Heart left ventricle (tissue), 16 donors: ENCODE data around the gene KLRF2. TPM values are rescaled to one million over a fixed set of nuclear protein-coding genes. Genes with fewer than 3 reads are reported as not detected.

Experiments
- ATAC-seq, 4 donors: fragments of 200-7000 bp; cut with Tn5 transposase; one replicate each; pipeline ENCODE4 v1.9.1; 2020 to 2022; ENCODE audit warnings: moderate library complexity in 4 of 4, mild to moderate bottlenecking in 3 of 4, moderate number of reproducible peaks in 1 of 4
- DNase-seq, 5 donors: peaks; one replicate each; pipeline ENCODE4 v3.0.0-alpha.2; 2020
- H3K27ac ChIP-seq, 12 donors: fragments of 200-600 bp; sonication (generic) in 4 of 12; one replicate each; pipeline versions ENCODE4 v1.5.0 to v1.8.0; 2016 to 2022; ENCODE audit warnings: mild to moderate bottlenecking in 2 of 12
- H3K27me3 ChIP-seq, 9 donors: fragments of 200-600 bp; sonication (generic) in 2 of 9; one replicate each; pipeline versions ENCODE4 v1.5.1 to v1.8.0; 2016 to 2022; ENCODE audit warnings: mild to moderate bottlenecking in 3 of 9
- H3K36me3 ChIP-seq, 9 donors: fragments of 200-600 bp; sonication (generic) in 2 of 9; one replicate each; pipeline versions ENCODE4 v1.5.0 to v1.8.0; 2018 to 2022; ENCODE audit warnings: mild to moderate bottlenecking in 2 of 9
- H3K4me1 ChIP-seq, 12 donors: fragments of 200-600 bp; sonication (generic) in 4 of 12; one replicate each; pipeline versions ENCODE4 v1.5.0 to v1.8.0; 2016 to 2022; ENCODE audit warnings: mild to moderate bottlenecking in 3 of 12
- H3K4me3 ChIP-seq, 12 donors: fragments of 200-600 bp; sonication (generic) in 4 of 12; one replicate each; pipeline versions ENCODE4 v1.5.0 to v1.8.0; 2017 to 2022; ENCODE audit warnings: mild to moderate bottlenecking in 9 of 12, moderate library complexity in 4 of 12
- H3K9me3 ChIP-seq, 12 donors: fragments of 200-600 bp; sonication (generic) in 4 of 12; one replicate each; pipeline versions ENCODE4 v1.5.0 to v1.8.0; 2016 to 2022; ENCODE audit warnings: mild to moderate bottlenecking in 1 of 12
- CTCF ChIP-seq, 12 donors: fragments of 200-600 bp; sonication (generic) in 4 of 12; IDR thresholded peaks; one replicate each; pipeline versions ENCODE4 v1.5.0 to v1.8.0; 2018 to 2022; ENCODE audit warnings: antibody characterized with exemption in 12 of 12, mild to moderate bottlenecking in 5 of 12
- POLR2A ChIP-seq, 2 donors: fragments of 450-650 bp; IDR thresholded peaks; one replicate each; pipeline ENCODE4 v1.6.1; 2017; ENCODE audit warnings: antibody characterized with exemption in 2 of 2, mild to moderate bottlenecking in 2 of 2, moderate library complexity in 2 of 2
- WGBS, 4 donors: extraction: QIAGEN DNeasy Blood & Tissue Kit in 2 of 4; methylation state at CpG; one replicate each; pipeline versions ENCODE4 v1.1.5 to v1.1.7; 2013 to 2018; 5-methylcytosine and 5-hydroxymethylcytosine counted together
- intact Hi-C, 10 donors: fragments of 100-400 bp; cut with DNase I; formaldehyde crosslinking; loops; one replicate each; pipeline versions ENCODE4 v1.11.1 to v1.14.2; 2022
- polyA plus RNA-seq, 2 donors: library from polyadenylated mRNA; stranded (reverse); fragments of 200-250 nt; gene quantifications; one replicate each; pipeline ENCODE4 v1.2.3, GENCODE V29; 2013
- total RNA-seq, 9 donors: library from RNA; depleted of rRNA in 2 of 9; stranded (reverse); fragments of >200 nt in 2 of 9; fragmentation: NEBNext Ultra II Directional in 3 of 9; extraction: Animal tissue kit (Norgen Biotek cat#: 25700) in 3 of 9; gene quantifications; one replicate each; pipeline versions ENCODE4 v1.1.0 to v1.2.4, GENCODE V29; 2016 to 2023
- donor health status: ischemic (EF 13 %, LVEDD 7.1; RV severe dilation, severe dysfunction).
- donor health status: healthy with polysubstance abuse.
- donor health status: DM: no; HTN: yes; CAD: no.
- donor health status: DM: no; HTN: no; CAD: no.
- donor health status: ischemic (EF 25% LVEDD 6.9; RV normal size, moderate dysfunction).
- donor health status: ischemic (EF 25% LVEDD 5.7; RV mildly dilated, moderate dysfunction).
- donor health status: healthy.
- donor health status: DM: yes; HTN: yes; CAD: no.
- donor health status: ischemic (EF 35%, LVEDD 5.7; RV mildly dilated, moderate dysfunction).
- donor health status: nonischemic (EF 11% LVEDD 7.7; RV severe dilation, severe dysfunction).
- donor health status: DM: yes; HTN: yes; CAD: no.
- donor health status: PGD.
- donor health status: ischemic (EF 29% LVEDD 5.4; RV normal size, mild dysfunction).
- donor health status: nonischemic (EF 23%, LVEDD 6.1; RV moderate dilation, normal function).

Gene KLRF2
- total and polyA plus RNA-seq, 11 donors = not detected

- Histone ChIP-seq H3K4me1 (peaks cover 0 to 11% (median 0%) of the 10 kb centered on the region in 12 donors), H3K9me3 (no peaks in the 10 kb centered on the region), H3K27me3 (peaks cover 0 to 25% (median 0%) of the 10 kb centered on the region in 9 donors), H3K27ac (no peak overlapping the region), H3K4me3 (no peak overlapping the region), H3K36me3 (no peaks in the 10 kb centered on the region)
- intact Hi-C loops = no loop called here
- DNase-seq (no peak), ATAC-seq (no peak)
- no peak for TF ChIP-seq POLR2A (IDR thresholded peaks at IDR 0.05)
- peak in 1 of 12 donors; percentile 12 for TF ChIP-seq CTCF (IDR thresholded peaks at IDR 0.05)
- WGBS, 4 donors = 26 to 40% (median 31%) methylated on average over 2 of the region's 2 CpGs
These were observed 59.1 kb downstream of the KLRF2 start for GRCh38 chr12:9940375-9940774.

- ATAC-seq (no peak), DNase-seq (no peak)
- H3K27ac ChIP-seq = no peak overlapping the region
- H3K36me3 ChIP-seq = no peaks in the 10 kb centered on the region
- no peak overlapping the region for H3K4me3 ChIP-seq
- intact Hi-C loops = no loop called here
- no peaks in the 10 kb centered on the region for H3K9me3 ChIP-seq
- WGBS, 4 donors = 83 to 95% (median 90%) methylated on average over 1 of the region's 1 CpG
- peaks cover 0 to 11% (median 0%) of the 10 kb centered on the region in 12 donors for H3K4me1 ChIP-seq
- peaks cover 0 to 25% (median 0%) of the 10 kb centered on the region in 9 donors for H3K27me3 ChIP-seq
- TF ChIP-seq CTCF (IDR thresholded peaks at IDR 0.05) = no peak
- no peak for TF ChIP-seq POLR2A (IDR thresholded peaks at IDR 0.05)
These were observed 60.5 kb downstream of the KLRF2 start for GRCh38 chr12:9941838-9942237.

- H3K27me3 ChIP-seq = peaks cover 0 to 20% (median 0%) of the 10 kb centered on the region in 9 donors
- 50 to 64% (median 51%) methylated on average over 18 to 19 of the region's 19 CpGs for WGBS, 4 donors
- intact Hi-C loops = no loop called here
- TF ChIP-seq POLR2A (IDR thresholded peaks at IDR 0.05) (no peak), CTCF (IDR thresholded peaks at IDR 0.05) (no peak)
- ATAC-seq (no peak), DNase-seq (no peak)
- no peaks in the 10 kb centered on the region for H3K36me3 ChIP-seq
- peak overlapping the region in 1 of 12 donors; percentile 3 for H3K4me3 ChIP-seq
- peaks cover 0 to 16% (median 0%) of the 10 kb centered on the region in 12 donors for H3K4me1 ChIP-seq
- no peaks in the 10 kb centered on the region for H3K9me3 ChIP-seq
- H3K27ac ChIP-seq = no peak overlapping the region
These were observed 62.0 kb downstream of the KLRF2 start for GRCh38 chr12:9943240-9943639.

GRCh38 chr12:9944391-9944790 lies 63.1 kb downstream of the KLRF2 start:
- Histone ChIP-seq H3K4me3 (no peak overlapping the region), H3K4me1 (peaks cover 0 to 25% (median 0%) of the 10 kb centered on the region in 12 donors), H3K27me3 (peaks cover 0 to 14% (median 0%) of the 10 kb centered on the region in 9 donors), H3K9me3 (no peaks in the 10 kb centered on the region), H3K27ac (peak overlapping the region in 1 of 12 donors; percentile 49), H3K36me3 (no peaks in the 10 kb centered on the region)
- 67 to 74% (median 68%) methylated on average over 2 of the region's 2 CpGs for WGBS, 4 donors
- no peak for DNase-seq
- no peak for ATAC-seq
- intact Hi-C loops = no loop called here
- no peak for TF ChIP-seq POLR2A (IDR thresholded peaks at IDR 0.05)
- TF ChIP-seq CTCF (IDR thresholded peaks at IDR 0.05) = no peak

Other genes starting within 250 kb of the KLRF2 start
- 10 to 100 TPM in 1 of 9 donors, 1 to 10 TPM in 8; 1.4 to 18.7 (median 1.6) TPM for gene CLEC2D, start 211.8 kb upstream of the KLRF2 start, total RNA-seq
- gene CLEC2D, start 211.8 kb upstream of the KLRF2 start, polyA plus RNA-seq = 1 to 10 TPM; 1.1 to 4.2 TPM
- 1 to 10 TPM in 1 of 9 donors, under 1 TPM in 1, not detected in 7; 0.93 to 4.6 TPM for gene CLECL1, start 148.4 kb upstream of the KLRF2 start, total RNA-seq
- not detected for gene CLECL1, start 148.4 kb upstream of the KLRF2 start, polyA plus RNA-seq
- 1 to 10 TPM in 2 of 9 donors, under 1 TPM in 4, not detected in 3; 0.16 to 6.4 (median 0.52) TPM for gene CD69, start 120.6 kb upstream of the KLRF2 start, total RNA-seq
- gene CD69, start 120.6 kb upstream of the KLRF2 start, polyA plus RNA-seq = under 1 TPM; 0.30 to 0.53 TPM
- 1 to 10 TPM in 1 of 9 donors, under 1 TPM in 6, not detected in 2; 0.30 to 1.1 (median 0.56) TPM for gene KLRF1, start 54.0 kb upstream of the KLRF2 start, total RNA-seq
- gene KLRF1, start 54.0 kb upstream of the KLRF2 start, polyA plus RNA-seq = under 1 TPM; 0.08 to 0.76 TPM
- gene CLEC2B, start 12.1 kb upstream of the KLRF2 start, total RNA-seq = 10 to 100 TPM in 1 of 9 donors, 1 to 10 TPM in 8; 2.7 to 18.8 (median 4.5) TPM
- gene CLEC2B, start 12.1 kb upstream of the KLRF2 start, polyA plus RNA-seq = 1 to 10 TPM; 3.7 to 5.2 TPM
- gene CLEC2A, start 50.9 kb downstream of the KLRF2 start, total RNA-seq = not detected
- gene CLEC2A, start 50.9 kb downstream of the KLRF2 start, polyA plus RNA-seq = not detected
- 10 to 100 TPM in 2 of 9 donors, 1 to 10 TPM in 2, under 1 TPM in 3, not detected in 2; 0.20 to 16.8 (median 1.3) TPM for gene CLEC12A, start 89.9 kb downstream of the KLRF2 start, total RNA-seq
- gene CLEC12A, start 89.9 kb downstream of the KLRF2 start, polyA plus RNA-seq = 1 to 10 TPM in 1 of 2 donors, under 1 TPM in 1; 0.27 to 1.1 TPM
- not detected for gene CLEC1B, start 117.6 kb downstream of the KLRF2 start, total RNA-seq
- gene CLEC1B, start 117.6 kb downstream of the KLRF2 start, polyA plus RNA-seq = not detected
- under 1 TPM in 2 of 9 donors, not detected in 7; 0.43 to 0.59 TPM for gene CLEC12B, start 129.1 kb downstream of the KLRF2 start, total RNA-seq
- gene CLEC12B, start 129.1 kb downstream of the KLRF2 start, polyA plus RNA-seq = not detected
- gene CLEC9A, start 149.2 kb downstream of the KLRF2 start, total RNA-seq = under 1 TPM in 4 of 9 donors, not detected in 5; 0.12 to 0.24 (median 0.22) TPM
- gene CLEC9A, start 149.2 kb downstream of the KLRF2 start, polyA plus RNA-seq = under 1 TPM in 1 of 2 donors, not detected in 1; 0.04 TPM
- 1 to 10 TPM; 1.2 to 7.3 (median 2.5) TPM for gene CLEC1A, start 217.5 kb downstream of the KLRF2 start, total RNA-seq
- gene CLEC1A, start 217.5 kb downstream of the KLRF2 start, polyA plus RNA-seq = 1 to 10 TPM; 2.5 to 3.1 TPM
- 10 to 100 TPM in 1 of 9 donors, 1 to 10 TPM in 6, under 1 TPM in 2; 0.83 to 31.5 (median 1.9) TPM for gene CLEC7A, start 248.7 kb downstream of the KLRF2 start, total RNA-seq
- 1 to 10 TPM; 1.1 to 2.7 TPM for gene CLEC7A, start 248.7 kb downstream of the KLRF2 start, polyA plus RNA-seq